SK-MEL-5 (cell line): ENCODE results near the gene PASK. TPM values are rescaled to one million over a fixed set of nuclear protein-coding genes. Genes with fewer than 3 reads are reported as not detected.

ENCODE experiments used
- DNase-seq: peaks from one replicate; pipeline ENCODE4 v3.0.0-alpha.2; 2016; ENCODE audit warnings: low read depth, low spot score
- in situ Hi-C: cut with HindIII; loops from 2 replicates; pipeline ENCODE4 v1.10.0; 2016; ENCODE audit warnings: low sequenced_read_pairs, high pct_unique_total_duplicates, low pct_unique_long_range_greater_than_20kb
- total RNA-seq: library from RNA; depleted of rRNA; stranded (reverse); fragments of >200 nt; shearing (Covaris generic); gene quantifications from 2 replicates; pipeline ENCODE4 v1.2.3, GENCODE V29; 2014

The PASK gene
- total RNA-seq, 1 experiment from 2014 or later, result 2.8 TPM

GRCh38 chr2:241154915-241155314 is 5.6 kb upstream of the PASK start:
- in situ Hi-C loops, result no loop called here
- DNase-seq, result no peak

- DNase-seq, result no peak
- in situ Hi-C loops, result no loop called here
Measured at GRCh38 chr2:241153616-241154015, 4.3 kb upstream of the PASK start.

GRCh38 chr2:241151934-241152660 is 2.8 kb upstream of the PASK start:
- no peak for DNase-seq
- in situ Hi-C loops, result no loop called here

GRCh38 chr2:241150660-241151530 is 1.6 kb upstream of the PASK start:
- DNase-seq, result no peak
- in situ Hi-C loops, result no loop called here

GRCh38 chr2:241149925-241150659 is 820 bp upstream of the PASK start, which contains the start of gene PPP1R7:
Gene PPP1R7, plus strand, starts transcription at chr2:241150467. Its CDS starts 29 bp downstream, at chr2:241150496.
- in situ Hi-C loops, result no loop called here
- DNase-seq, result peak; percentile 92

GRCh38 chr2:241149675-241149924 is 328 bp upstream of the PASK start:
- in situ Hi-C loops, result no loop called here
- no peak for DNase-seq

GRCh38 chr2:241148239-241148638 is 1.0 kb downstream of the PASK start:
- in situ Hi-C loops, result no loop called here
- no peak for DNase-seq

- in situ Hi-C loops, result no loop called here
- no peak for DNase-seq
Measured at GRCh38 chr2:241147336-241147735, 1.9 kb downstream of the PASK start.

- DNase-seq, result no peak
- in situ Hi-C loops, result no loop called here
Measured at GRCh38 chr2:241146286-241146685, 3.0 kb downstream of the PASK start.

- no peak for DNase-seq
- in situ Hi-C loops, result no loop called here
Measured at GRCh38 chr2:241142593-241142992, 6.7 kb downstream of the PASK start.

GRCh38 chr2:241142063-241142462 is 7.2 kb downstream of the PASK start:
- in situ Hi-C loops, result no loop called here
- no peak for DNase-seq

- in situ Hi-C loops, result no loop called here
Measured at GRCh38 chr2:241141214-241141770, 8.0 kb downstream of the PASK start.

GRCh38 chr2:241140445-241140840 is 8.8 kb downstream of the PASK start:
- no peak for DNase-seq
- in situ Hi-C loops, result no loop called here

More at GRCh38 chr2:241141214-241141770, 8.0 kb downstream of the PASK start:
- no peak for DNase-seq

GRCh38 chr2:241139531-241140444 is 9.5 kb downstream of the PASK start:
- DNase-seq, result no peak
- in situ Hi-C loops, result no loop called here

GRCh38 chr2:241138471-241138870 is 10.8 kb downstream of the PASK start:
- no peak for DNase-seq
- in situ Hi-C loops, result no loop called here

- no peak for DNase-seq
- in situ Hi-C loops, result no loop called here
Measured at GRCh38 chr2:241137276-241138190, 11.7 kb downstream of the PASK start.
